ENCODE data around the gene TRPM2.

- TF ChIP-seq ZFX (IDR thresholded peaks at IDR 0.05; ENCODE audit: borderline replicate concordance) (no peak), CTCF (IDR thresholded peaks at IDR 0.05) (no peak)
Measured at GRCh38 chr21:44326272-44326647, 27.2 kb upstream of the TRPM2 start.
